Middle frontal gyrus (tissue), 1 donor: ENCODE data around the gene RIMBP2.

ENCODE experiments used
- DNase-seq: peaks from one replicate; pipeline ENCODE4 v3.0.0-alpha.2; 2015; ENCODE audit warnings: low spot score; ENCODE audit errors: extremely low spot score

RIMBP2 gene

DNA sequence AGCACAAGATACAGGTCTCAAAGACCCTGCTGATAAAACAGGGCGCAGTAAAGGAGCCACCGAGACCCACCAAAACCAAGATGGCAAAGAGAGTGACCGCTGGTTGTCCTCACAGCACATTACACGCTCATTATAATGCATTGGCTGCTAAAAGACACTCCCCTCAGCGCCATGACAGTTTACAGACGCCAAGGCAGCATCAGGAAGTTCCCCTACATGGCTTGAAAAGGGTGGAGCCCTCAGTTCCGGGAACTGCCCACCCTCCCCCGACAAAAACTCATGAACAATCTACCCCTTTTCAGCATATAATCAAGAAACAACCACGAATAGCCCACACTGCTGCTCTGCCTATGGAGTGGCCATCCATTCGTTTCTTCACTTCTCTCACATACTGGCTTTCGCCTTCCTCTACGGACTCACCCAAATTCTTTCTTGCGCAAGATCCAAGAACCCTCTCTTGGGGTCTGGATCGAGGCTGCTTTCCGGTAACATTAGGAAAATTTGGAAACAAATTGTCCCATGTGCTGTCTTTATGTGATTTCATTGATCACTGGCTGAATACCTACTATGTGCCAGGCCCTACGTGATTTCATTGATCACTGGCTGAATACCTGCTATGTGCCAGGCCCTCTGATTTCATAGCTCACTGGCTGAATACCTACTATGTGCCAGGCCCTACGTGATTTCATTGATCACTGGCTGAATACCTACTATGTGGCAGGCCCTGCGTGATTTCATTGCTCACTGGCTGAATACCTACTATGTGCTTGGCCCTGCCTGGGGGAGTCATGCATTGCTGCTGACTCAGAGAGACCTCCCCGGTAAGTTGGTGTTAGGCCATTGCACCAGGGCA, 252.1 kb downstream of the RIMBP2 start:
- no peak for DNase-seq

DNA sequence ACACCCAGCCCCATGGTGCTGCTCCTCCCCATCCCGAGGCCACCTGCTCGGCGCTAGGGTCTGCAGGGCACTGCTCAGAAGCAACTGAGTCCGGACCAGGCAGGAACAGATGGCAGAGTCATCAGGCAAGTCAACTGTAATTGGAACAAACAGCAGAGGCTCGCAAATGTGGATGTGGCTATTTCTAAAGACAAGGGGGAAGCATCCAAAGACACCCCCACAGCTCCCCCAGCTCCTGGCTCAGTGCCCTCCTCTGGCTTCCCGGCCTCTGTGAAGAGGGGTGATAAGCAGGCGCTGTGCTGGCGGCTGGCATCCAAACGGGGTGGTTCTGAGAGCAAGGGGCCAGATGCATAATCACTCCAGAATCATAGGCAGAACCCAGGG, 252.8 kb downstream of the RIMBP2 start:
- DNase-seq, result no peak

DNA sequence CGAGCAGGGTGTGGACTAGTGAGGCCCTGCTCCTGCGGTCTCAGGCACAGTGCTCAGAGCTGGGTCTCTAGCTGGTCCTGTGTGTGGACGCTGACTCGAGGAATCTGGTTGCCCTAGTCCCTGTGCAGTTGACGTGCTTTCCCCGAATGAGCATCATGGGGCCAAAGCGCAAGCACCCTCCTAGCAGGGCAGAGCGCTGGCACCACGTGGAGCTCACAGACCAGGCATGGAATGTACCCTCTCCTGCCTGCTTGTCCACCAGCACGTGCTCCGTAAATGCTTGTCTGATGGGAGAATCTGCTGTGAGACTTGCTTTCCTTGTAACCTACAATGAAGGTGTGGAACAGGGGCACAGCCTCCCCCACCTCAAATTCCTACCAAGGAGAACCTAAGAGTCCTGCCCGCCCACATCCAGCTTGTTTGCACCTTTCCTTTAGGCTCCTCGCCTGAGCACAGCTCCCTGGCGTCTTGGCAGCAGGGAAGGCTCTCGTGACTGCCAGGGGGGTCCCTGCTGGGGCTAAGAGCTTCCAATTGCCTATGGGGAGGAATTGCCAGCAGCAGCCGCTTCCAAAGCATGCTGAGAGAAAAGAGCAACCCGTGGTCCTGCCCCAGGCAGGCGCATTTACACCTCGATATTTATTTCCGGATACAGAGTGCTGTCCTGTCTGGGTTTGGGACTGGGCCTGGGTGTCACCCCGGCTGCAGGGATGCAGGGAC, 253.4 kb downstream of the RIMBP2 start:
- no peak for DNase-seq

DNA sequence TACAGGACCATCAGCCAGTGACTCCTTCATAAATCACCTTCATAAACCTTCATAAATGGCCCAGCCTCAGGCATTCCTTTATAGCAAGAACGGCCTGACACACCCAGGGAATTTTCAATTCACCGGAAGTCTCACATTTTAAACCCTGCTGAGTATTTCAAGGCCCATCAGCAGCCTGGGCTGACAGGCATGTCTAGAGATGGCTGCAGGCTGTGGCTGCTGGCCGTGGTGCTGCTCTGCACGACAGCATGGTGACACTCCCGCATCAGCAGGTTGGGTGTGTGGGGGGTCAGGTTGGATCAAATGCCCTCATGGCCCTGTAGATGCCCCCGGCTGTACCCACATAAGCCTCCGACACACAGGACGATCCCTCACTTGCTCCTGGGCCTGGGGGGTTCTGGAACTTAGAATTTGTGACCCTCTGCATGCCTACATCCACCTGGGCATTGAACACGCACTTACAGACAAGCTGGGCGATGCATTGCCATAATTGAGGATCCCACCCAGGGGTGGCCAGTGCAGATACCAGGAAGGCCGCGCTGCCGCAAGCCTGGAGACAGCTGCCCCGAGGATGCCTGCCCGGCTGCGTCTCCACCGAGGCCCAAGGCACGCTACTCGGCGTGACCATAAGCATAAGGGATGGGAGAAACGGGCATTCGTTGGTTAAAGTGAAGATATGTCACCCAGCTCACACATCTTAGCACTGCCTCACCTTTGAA, 254.1 kb downstream of the RIMBP2 start:
- no peak for DNase-seq

DNA sequence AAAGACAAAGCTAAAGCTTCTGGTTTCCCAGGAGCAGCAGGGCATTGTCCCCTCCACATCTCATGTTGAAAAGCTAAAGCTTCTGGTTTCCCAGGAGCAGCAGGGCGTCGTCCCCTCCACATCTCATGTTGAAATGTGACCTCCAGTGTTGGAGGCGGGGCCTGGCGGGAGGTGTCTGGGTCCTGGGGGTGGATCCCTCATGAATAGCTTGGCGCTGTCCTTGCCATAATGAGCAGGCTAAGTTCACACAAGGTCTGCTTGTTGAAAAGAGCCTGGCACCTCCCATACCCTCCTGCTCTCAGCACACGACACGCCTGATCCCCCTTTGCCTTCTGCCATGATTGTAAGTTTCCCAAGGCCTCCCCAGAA, 254.7 kb downstream of the RIMBP2 start:
- DNase-seq, result no peak

DNA sequence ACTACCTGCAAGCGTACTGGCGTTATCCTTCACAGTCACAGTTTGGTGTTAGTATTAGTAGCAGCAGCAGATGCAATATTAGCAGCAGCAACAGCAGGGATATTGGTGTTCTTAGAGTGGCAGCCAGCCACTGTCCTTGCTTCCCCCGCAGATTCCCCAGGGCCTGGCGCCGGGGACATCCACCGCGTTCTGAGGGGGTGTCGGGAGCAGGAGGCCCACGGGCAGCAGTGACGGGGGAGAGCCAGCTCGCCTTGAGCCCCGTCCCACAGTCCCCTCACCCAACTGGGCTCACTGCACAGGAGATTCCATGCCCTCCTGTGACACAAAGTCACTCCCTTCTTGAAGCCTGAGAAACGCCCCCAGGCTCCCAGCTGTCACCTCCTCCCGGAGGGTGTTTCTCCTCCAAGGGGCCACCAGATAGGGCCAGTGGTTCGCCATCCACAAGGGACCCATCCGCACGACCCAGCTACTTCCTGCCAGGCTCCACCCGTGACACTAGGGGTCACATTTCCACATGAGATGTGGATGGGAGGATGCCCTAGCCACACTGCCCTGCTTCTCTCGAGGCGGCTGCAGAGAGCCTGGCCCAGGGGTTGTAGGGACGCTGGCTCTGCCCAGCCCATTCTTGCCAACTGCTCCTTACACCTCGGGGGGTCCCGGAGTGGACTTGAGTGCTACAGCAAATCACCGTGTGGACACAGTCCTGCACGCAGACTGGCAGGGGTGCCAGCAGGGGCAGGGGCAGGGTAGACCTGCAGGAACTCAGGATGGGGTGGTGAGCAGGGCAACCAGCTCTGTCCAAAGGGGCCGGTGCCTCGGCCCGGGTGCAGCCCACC, 255.3 kb downstream of the RIMBP2 start:
- no peak for DNase-seq

DNA sequence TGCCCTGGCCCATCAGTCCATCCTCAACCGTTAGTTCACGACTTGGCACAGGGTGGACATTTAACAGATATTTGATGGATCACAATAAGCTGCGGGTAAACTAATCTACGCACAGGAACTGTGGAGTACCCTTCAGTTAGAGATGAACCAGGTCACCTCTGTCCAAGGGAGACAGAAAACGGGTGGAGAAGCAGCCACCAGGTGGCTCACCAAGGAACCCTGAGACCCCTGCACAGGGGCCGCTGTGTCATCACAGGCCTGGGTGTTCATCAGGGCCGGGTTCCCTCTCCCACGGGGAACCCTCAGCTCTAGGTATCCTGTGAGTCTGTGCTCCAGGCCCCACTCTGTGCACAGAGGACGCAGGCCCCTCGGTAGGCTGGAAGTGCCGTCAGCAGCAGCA, 256.2 kb downstream of the RIMBP2 start:
- no peak for DNase-seq

DNA sequence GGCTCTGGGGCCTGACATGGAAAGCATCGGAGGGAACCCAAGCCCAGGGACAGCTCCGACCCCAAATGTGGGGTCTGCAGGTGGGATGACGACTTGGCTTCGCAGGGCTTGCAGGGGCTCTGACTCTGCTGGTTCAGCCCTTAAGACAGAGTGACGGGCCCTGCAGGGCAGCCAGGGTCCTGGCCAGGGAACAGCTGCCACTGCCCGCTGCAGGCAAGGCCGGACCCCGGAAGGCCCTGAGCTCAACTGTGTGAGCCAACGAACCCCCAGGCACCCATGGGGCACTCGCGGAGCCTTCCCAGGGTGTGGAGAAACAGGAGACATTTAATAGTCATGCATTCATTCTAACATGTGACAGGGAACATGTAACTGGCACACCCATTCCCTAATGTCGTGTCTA, 257.8 kb downstream of the RIMBP2 start:
- DNase-seq, result no peak

DNA sequence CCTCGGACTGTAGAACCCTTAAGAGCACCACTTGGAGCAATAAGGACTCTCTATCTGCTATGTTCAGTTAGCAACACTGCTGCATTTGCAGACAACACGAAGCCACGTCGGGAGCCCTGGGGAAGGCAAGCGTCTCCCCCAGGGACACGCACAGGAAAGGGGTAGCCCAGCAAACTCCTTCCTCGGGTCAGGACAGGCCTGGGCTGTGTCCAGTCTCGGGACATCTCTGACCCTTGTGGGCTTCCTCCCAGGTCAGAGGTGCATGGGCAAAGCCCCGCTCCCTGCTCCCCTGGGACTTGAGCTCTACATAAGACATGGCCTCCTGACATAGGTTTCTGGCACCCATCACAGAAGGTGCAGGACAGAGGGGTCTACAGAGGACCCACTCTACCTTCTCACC, 258.9 kb downstream of the RIMBP2 start:
- no peak for DNase-seq

DNA sequence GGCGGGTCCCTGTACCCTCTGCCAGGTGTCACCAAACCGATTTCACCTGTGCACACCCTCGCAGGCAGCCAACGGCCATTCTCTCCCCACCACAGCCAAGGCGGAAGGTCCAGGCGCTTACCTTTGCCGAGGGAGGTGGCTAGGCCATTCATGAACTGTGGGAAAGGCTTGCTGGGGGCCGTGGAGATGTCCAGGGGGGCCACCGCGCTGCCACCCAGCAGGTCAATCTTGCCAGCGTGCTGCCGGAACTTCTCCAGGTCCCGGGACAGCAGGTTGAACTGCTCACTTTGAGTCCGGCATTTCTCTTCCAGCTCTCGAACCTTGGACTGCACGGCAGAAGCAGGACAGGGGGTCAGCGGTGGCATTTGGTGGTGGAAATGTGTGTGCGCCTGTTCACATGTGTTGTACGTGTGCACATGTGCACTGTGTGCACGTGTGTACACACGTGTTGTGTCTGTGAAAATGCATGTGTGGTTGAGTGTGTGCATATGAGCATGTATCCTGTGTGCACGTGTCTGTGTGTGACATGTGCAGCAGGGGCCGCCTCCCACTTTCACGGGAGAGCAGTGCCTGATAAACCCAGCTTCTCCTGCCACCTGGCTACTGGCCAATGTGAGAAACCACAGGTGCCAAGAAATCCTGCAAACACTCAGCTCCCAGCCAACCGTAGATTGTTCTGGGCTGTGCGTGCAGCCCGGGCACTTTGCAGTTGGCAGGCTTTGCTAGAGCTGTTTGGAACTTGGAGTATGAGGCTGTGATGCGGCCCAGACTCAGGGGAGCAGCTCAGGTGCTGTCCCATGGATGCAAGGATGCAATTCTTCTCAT, 259.5 kb downstream of the RIMBP2 start:
- DNase-seq, result peak; percentile 44

DNA sequence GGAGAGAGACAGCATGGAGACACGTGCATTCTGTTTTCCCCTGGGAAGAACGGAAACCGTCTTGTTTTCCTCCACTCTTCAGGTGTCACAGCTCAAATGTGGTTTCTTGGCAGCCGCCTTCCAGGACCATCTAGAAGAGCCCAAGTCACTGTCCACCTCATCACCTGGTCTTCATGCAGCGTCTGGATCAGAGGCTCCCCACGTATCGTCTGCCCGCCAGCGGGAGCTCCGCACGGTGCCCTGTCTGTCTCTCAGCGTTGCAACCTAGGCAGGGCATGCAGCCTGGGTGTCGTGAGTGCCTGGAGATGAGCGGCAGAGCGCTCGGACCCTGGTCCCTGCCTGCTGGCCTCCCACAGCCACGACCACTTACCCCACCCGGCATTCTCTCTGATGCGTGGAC, 260.9 kb downstream of the RIMBP2 start:
- no peak for DNase-seq

DNA sequence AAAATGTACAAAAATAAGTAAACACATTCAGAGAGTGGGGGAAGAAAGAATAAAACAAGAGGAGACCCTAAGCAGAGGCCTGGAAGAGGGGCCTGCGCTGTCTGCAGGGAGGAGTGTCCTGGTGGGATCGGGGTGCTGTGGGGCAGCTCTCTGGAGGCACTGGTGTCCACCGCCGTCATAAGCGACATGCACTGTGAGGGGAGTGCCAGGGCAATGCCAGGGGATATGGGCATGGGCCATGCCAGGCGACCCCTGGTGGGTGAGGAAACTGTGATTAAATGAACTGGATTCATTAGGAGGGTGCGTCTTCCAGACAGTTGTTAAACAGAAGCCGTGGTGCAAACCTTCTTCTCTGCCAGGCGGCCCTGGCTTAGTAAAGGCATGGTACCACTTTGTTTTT, 261.8 kb downstream of the RIMBP2 start:
- DNase-seq, result no peak

DNA sequence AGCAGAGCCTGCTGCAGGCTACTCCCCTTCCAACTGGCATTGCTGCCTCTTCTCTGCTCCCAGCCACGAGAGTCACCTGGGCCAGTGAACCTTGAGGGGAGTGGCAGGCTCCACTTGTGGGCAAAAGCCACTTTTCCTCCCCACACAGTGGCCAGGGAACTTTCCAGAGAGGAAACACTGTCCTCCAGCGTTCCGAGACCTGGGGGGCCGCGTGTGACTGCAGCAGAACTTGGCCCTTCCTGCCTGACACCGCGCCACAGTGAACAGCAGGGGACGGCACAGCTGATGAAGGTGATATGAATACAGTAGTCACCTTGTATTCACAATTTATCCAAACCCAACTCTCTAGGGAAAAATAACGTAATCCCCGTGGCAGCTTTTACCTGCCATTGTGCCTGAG, 263.6 kb downstream of the RIMBP2 start:
- no peak for DNase-seq

DNA sequence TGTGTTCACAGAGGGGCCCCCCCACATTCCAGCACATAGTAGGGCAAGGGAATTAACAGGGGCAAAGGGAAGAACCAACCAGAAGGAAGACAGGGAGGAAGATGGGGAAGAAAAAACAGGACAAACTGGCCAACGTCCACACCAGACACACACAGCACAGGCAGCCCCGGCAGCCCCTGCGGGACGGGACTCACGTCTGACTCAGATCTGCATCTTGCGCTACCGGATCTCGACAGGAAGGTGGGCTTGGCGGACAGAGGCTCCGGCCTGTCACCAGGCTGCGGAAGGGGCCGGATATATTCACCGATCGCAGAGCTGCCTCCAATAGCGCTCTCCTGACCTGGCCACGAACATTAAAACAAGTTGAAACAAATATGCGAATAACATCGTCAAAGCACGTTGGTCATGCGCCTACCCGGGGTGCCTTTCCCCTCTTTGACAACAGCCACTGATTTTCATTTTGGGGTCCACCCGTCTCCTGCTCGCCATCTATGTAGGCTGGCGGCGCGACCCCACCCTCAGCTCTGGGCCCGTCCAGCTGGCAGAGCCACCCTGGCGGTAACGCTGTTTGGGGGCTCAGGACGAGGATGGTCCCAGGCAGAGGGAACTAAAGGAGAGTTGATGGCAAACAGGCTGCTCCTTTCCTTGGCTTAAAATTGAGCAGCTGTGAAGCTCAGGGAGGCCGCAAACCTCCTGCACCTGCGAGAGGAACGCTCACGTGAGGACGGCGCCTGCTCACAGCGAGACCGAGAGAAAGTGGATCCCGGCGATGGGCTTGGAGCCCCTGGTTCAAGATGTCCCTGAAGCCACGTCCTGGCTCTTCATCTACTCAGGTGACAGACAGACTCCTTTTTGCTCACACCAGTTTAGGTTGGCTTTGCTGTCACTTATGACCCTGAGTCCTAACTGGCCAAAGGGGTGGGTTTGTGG, 264.8 kb downstream of the RIMBP2 start:
- no peak for DNase-seq

DNA sequence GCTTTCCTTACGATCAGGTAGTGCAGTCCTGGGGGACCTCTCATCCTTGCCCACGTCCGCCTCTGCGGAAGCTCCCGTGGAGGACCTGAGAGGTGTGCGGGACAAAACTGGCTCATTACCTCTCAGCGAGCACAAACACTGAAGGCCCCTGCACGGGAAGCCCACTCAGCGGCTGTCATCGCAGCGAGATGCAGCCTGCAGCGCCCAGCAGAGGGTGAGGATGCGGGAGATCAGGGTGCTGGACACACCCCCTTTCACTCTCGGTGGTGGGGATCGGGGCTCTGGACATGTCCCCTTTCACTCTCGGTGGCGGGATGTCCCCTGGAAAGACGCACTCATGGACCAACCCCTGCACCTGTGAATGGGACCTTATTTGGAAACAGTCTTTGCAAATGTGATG, 266.8 kb downstream of the RIMBP2 start:
- DNase-seq, result no peak

DNA sequence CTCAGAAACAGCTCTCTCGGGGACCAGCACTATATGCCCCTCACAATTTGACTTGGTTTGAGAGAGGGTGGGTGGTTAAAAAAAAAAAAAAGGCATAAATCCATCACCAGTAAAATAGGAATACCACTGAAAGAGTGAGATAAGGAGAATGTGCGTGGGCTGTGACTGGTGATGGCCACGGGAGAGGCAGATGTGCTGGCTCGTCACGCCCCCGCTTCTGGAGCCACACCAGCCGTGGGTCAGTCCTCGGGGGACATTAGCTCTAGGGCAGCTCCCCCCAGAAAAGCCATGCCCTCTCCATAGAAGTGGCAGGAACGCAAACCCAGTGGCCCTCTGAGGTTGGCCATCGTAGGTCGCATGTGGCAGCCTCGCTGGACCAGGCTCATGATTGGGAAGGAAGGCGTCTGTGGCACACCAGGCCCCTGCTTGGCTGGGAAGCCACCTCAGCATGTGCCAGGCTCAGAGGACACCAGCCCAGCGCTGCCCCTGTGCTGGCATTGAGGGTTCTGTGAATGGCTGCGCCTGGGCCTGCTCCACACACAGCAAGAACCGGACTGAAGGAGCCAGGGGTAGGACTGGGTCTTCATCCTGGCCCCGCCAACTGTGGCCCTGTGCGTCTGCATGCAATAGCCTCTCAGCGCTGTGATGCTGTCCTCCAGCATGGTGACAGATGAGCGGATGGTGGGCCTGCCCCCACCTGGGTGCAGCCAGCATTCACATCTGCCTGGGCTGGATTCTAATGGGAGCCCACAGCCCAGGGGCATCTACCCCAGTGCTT, 267.9 kb downstream of the RIMBP2 start:
- DNase-seq, result no peak

DNA sequence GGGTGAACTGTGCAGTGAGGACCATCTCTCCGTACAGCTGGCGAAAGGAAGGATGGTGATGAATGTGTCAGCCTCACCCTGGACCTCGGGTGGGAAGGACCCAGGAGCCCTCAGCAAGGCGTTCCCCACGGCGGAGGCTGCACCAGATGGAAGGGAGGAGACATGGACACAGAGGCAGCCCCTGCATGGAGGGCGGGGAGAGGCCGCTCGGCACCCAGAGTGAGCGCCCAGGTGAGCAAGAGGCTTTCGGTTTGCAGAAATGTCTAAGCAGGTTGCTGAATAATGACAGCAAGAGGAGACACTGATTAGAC, 268.5 kb downstream of the RIMBP2 start:
- DNase-seq, result no peak

DNA sequence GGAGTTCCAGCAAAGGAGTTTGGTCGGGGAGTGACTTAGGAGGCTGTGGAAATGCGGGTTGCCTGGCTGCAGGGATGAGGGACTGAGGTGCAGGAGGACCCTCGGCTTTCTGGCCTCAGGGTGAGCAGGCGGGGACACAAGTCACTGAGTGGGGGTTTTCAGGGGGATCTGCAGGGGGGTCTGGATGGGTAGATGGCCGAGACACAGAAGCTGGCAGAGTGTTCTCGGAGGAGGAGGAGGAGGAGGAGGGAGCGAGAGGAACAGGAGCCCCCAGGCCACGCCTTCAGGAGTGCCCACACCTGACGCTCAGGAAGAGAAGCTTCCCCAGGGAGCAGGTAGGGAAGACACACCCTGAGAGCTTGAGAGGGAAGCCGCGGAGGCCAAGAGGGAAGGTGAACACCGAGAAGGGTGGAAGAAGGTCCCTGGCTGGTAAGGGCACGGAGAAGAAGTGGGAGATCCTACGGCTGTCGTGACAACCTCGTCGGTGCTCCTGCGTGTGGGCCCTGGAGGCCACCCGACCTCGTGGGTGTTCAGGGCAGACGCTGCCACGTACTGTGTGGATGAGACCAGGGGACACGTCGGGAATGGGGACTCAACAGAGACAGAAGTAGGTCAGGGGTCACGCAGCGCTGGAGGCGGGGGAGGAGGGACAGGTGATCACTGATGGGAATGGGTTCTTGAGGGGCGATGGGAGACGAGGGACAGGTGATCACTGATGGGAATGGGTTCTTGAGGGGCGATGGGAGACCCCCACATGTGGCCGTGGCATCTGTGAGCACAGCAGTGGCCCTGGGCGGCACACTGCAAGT, 269.0 kb downstream of the RIMBP2 start:
- DNase-seq, result no peak
